Measurements from ENCODE around the gene MYH13.

DNA sequence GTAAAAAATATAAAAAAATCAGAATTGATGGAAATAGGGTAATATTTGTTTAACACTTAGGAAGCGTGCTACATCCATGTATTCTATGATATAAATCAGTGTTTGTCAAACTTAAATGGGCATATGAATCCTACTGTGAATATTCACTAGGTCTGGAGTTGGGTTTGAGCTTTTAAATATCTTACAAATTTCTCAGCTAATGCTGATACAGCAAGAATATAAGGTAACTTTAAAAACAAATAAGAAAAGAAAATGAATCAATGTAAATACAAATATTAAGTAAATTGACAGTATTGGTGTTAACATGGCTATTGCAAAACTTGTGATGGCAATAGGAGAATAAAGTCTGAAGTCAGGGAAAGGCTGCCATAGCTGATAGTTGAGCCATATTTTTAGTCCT, 3.6 kb downstream of the MYH13 start:
- TF ChIP-seq, protein P1, sequence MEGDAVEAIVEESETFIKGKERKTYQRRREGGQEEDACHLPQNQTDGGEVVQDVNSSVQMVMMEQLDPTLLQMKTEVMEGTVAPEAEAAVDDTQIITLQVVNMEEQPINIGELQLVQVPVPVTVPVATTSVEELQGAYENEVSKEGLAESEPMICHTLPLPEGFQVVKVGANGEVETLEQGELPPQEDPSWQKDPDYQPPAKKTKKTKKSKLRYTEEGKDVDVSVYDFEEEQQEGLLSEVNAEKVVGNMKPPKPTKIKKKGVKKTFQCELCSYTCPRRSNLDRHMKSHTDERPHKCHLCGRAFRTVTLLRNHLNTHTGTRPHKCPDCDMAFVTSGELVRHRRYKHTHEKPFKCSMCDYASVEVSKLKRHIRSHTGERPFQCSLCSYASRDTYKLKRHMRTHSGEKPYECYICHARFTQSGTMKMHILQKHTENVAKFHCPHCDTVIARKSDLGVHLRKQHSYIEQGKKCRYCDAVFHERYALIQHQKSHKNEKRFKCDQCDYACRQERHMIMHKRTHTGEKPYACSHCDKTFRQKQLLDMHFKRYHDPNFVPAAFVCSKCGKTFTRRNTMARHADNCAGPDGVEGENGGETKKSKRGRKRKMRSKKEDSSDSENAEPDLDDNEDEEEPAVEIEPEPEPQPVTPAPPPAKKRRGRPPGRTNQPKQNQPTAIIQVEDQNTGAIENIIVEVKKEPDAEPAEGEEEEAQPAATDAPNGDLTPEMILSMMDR (IDR thresholded peaks at IDR 0.05; ENCODE audit: low read depth, low read length): no peak
- TF ChIP-seq POLR2A (IDR thresholded peaks at IDR 0.05; ENCODE audit: extremely low read depth, insufficient read length): no peak

Data from NB4 (cell line).